ENCODE measurements around the gene TAF9B.
"Not testable (repeated sequence)": the region's sequence is repeated elsewhere in the genome, so short reads cannot be mapped to it uniquely, and the experiment has no call there.

The TAF9B gene

DNA sequence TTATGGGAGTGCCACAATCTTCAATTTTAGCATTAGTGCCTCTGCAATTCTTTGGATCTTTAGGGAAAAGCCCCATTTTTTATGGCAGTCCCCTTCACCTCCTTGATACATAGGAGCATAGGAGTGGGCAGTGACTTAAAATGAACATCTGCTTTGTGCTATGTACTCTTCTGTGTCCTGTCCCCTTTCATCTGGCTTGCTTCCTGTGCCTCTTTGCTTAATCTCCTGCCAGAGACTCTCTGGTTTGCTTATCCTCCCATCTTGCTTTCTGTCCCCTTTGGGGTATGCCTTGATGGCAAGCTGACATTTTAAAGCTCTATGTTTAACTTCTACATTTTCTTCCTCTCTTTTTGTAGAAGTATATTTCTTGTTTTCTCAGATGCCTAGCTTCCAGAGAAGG lies 23.1 kb downstream of the TAF9B start:
- no peak for DNase-seq (ENCODE audit: low spot score)

DNA sequence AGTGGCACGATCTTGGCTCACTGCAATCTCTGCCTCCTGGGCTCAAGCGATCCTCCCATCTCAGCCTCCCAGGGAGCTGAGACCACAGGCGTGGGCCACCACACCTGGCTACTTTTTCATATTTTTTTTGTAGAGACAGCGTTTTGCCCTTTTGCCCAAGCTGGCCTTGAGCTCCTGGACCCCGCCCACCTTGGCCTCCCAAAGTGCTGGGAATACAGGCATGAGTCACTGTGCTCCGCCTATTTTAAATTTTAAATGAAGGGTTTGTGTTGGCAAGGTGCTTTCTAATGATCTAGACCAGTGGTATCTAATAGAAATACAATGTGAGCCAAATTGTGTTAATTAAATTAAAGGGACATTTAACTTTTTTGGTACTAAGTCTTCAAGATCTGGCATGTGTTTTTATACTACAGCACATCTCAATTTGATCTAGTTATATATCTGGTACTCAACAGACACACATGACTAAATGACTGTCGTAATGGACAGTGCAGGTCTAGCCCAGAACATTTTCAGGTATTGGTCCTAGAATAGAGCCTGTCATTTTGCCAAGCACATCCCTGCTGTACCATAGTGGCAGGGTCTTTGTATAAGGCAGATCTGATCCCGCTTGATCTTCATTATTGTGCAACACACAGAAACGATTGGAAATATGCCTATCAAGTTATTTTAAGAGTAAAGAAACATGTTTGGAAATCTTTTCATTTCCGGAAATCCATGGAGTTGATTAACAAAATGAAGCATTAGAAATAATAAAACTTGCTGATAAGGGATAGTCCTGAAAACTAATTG lies 28.1 kb downstream of the TAF9B start:
- no peak for DNase-seq (ENCODE audit: low spot score)

DNA sequence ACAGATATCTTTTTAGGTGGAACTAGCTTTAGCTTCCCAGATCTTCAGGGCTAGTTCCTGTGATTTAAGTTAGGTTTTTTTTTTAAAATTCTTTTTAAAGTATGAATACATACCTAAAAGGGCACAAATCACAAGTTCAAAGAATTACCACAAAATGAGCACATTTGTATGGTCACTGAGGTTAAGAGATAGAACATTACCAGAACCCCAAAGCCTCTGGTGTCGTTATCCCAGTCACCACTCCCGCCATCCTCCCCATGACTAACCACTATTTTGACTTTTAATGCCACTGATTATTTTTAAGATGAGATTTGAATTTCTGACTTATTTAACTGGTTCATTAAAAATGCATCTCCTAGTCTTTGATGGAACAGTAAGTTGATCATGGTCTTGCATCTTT lies 30.0 kb downstream of the TAF9B start:
- no peak for DNase-seq (ENCODE audit: low spot score)

DNA sequence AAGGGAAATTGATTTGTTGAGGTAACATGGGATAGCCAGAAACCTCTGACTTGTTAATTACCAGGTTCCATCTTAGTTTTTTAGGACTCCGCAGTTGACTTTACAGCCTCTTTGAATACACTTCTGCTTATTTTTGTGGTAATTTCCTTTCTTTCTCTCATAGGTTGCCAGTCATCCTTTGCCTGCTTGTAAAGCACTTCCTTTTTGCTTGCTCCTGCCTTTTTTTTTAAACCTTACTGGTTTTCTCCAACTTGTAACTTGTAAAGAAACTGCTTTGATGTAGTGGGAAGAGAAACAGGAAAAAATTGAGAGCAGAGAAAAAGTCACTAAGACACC lies 32.8 kb downstream of the TAF9B start:
- DNase-seq (ENCODE audit: low spot score) = no peak

DNA sequence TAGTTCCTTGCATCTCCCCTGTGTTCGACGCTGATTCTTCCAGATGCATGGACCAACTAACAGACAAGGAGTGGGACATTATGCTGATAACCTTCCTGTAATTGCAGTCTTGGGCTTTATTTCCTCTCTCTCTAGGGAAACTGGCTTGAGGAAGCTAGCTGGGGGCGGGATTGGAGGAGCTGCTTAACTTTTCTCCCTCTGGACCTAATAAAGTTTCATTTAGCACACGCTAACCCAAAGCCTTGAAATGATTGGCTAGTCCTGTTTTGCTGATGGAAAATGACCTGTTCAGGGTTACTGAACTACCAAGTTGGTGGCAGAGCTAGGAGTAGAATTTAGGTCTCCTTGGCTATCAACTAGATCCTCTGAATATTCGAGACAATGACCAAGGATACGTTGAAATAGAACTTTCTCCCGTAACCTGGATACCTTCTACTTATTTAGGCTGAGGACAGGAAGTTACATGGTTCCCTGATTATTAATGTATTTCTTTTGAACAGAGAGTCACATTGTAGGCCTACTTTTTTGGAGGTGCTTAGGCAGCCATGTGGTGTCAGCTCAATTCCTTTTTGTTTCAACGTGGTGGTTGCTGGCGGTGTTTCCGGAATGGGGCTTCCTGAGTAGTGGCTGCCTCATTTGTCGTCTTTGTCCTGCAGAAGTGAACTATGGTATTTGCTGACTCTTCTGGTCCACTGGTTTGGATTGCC lies 33.4 kb downstream of the TAF9B start:
- peak; percentile 4 for DNase-seq (ENCODE audit: low spot score)

DNA sequence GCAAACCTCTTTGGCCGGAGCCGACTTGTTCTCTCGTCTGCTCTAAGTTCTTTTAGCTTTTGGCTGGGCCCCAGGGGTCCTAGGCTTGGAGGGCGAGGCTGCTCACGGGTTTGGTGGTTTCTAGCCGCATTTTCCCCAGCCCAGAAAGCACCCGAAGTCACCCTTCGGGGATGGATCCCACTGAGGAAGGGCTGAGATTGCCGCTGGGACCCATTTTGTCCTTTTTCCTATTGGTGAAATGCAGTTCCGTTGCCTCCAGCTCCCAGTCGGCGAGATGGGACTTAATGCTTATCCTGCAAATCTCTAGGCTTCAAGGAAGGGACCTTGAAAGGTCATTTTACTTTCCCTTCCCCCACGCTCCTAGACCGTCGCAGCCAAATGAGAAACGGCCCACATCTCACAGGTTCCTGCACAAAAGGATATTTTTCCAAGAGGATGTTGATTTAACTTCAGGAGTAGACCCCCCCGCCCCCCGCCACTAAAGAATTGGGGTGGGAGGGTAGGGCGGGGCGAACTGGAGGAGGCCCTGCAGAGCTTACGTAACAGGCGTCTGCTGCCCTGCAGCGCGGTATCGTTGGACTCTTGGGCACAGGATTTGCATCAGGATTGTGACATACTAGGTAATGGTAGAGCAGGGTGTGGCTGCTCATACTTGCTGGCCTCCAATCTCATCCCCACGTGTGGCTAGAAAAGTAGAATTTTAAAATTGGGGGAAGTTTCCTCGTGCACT lies 34.8 kb downstream of the TAF9B start:
- DNase-seq (ENCODE audit: low spot score) = peak; percentile 71

DNA sequence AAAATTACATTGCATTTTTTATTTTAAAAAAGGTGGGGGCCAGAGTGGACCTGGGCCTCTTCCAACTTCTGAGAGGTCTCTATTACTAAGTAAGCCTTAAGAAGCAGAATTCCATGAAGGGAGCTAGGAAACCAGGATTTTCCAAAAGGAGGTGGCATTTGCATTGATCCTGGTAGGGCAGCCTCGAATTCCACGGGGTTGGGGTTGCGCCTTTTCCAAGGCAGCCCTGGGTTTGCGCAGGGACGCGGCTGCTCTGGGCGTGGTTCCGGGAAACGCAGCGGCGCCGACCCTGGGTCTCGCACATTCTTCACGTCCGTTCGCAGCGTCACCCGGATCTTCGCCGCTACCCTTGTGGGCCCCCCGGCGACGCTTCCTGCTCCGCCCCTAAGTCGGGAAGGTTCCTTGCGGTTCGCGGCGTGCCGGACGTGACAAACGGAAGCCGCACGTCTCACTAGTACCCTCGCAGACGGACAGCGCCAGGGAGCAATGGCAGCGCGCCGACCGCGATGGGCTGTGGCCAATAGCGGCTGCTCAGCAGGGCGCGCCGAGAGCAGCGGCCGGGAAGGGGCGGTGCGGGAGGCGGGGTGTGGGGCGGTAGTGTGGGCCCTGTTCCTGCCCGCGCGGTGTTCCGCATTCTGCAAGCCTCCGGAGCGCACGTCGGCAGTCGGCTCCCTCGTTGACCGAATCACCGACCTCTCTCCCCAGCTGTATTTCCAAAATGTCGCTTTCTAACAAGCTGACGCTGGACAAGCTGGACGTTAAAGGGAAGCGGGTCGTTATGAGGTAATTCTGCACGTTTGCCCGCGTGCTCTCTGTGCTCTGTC lies 35.6 kb downstream of the TAF9B start, which contains the start of gene PGK1:
Gene PGK1, plus strand, starts transcription at position 626 of the 824 bp plus-strand sequence. Its CDS starts 93 bp downstream, at position 719.
- peak; percentile 95 for DNase-seq (ENCODE audit: low spot score)

DNA sequence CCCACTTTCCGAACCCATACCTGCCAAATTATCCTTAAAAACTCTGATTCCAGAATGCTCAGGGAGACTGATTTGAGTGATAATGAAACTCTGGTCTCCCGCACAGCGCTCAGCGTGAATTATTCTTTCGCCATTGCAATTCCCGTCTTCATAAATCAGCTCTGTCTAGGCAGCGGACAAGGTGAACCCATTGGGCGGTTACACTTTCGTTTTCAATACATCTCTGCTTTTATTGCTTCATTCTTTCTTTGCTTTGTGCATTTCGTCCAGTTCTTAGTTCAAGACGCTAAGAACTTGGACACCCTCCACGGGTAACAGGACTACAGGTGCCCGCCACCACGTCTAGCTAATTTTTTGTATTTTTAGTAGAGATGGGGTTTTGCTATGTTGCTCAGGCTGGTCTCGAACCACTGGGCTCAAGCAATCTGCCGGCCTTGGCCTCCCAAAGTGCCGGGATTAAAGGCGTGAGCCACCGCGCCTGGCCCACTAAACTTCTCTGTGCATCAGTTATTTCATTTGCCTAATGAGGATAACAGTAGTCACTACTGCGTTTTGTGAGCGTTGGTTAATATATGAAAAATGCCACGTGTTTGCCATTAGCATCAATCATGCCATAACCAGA lies 36.3 kb downstream of the TAF9B start:
- DNase-seq (ENCODE audit: low spot score) = no peak

DNA sequence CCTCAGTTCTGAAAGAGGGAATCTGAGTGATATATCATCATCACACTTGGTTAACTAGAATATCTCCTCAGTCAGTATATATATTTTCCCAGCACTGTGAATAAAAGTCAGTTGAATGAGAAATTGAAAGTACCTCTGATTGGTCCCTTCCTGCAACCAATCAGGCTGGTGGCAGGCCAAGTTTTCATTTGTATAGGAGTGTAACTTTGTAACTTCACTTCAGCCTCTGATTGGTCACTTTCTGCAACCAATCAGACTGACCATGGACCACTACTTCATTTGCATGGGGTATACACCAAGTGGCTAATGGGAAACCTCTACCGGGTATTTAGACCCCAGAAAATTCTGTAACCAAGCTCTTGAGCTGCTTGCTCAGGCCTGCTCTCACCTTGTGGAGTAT lies 37.4 kb downstream of the TAF9B start:
- DNase-seq (ENCODE audit: low spot score) = peak; percentile 54

DNA sequence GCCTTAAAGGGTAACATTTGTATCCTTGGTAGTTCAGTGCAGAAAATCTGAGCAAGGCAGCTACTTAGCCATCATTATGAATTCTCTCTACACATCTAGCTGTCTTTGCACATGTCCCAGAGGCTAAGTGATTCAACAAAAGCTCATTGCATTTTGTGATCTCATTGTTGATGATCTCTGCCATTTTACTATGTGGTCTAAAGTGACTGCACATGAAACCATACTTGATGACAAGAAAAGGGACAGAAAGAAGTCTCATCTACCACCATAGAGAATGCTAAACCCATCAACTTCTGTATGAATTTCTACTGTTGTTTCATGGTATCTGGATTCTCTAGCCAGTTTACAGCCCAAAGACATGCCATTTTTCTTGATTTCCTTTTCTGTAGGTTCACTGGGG lies 41.3 kb downstream of the TAF9B start:
- no peak for DNase-seq (ENCODE audit: low spot score)

DNA sequence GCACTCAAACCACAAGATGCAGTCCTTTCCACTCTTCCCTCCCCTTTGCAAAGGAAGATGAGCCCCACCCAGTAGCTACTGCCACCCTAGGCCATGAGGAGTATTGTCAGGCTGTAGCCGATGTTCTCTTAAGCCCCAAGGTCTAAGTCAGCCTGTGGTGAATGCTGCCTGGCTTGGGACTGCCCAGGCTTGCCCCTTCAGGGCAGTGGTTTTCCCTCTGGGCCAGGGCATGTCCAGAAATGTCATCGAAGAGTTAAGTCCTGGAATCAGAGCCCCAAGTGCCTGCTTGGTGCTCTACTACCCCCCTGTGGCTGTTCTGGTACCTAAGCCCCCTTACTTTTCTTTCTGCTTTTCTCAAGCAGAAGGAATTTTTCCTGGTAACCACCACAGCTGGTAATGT lies 47.2 kb downstream of the TAF9B start:
- peak; percentile 13 for DNase-seq (ENCODE audit: low spot score)

DNA sequence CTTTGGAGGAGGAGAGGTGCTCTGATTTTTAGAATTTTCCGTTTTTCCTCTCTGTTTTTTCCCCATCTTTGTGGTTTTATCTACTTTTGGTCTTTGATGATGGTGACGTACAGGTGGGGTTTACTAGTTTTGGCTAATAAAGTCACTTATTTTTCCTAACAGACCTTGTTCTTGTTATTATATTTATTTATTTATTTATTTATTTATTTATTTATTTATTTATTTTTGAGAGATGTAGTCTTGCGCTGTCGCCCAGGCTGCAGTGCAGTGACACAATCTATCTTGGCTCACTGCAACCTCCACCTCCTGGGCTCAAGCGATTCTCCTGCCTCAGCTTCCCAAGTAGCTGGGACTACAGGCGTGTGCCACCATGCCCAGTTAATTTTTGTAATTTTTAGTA lies 58.0 kb downstream of the TAF9B start:
- not testable (repeated sequence) for DNase-seq (ENCODE audit: low spot score)
